Epithelial cell of prostate (primary cell): ENCODE measurements around the gene ATP6V1C2.
"Not testable (repeated sequence)": the region's sequence is repeated elsewhere in the genome, so short reads cannot be mapped to it uniquely, and the experiment has no call there.

Experiments used
- DNase-seq: peaks from one replicate; pipeline ENCODE4 v3.0.0-alpha.2; 2011; ENCODE audit warnings: low read depth, low spot score
- H3K27ac ChIP-seq: fragments of 450-650 bp; 2 replicates; pipeline ENCODE4 v1.5.1; 2017; ENCODE audit warnings: mild to moderate bottlenecking

ATP6V1C2 gene

DNA sequence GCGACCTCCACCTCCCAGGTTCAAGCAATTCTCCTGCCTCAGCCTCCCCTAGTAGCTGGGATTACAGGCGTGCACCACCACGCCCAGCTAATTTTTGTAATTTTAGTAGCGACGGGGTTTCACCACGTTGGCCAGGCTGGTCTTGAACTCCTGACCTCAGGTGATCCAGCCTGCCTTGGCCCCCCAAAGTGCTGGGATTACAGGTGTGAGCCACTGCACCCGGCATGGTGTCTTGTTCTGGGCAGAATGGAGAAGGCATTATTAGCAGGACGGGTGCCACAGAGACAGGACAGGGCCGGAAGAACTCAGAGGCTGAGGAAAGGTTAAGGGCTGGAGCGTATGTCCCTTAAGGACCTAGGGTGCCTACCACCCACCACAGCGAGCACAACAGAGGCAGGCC lies 59.4 kb downstream of the ATP6V1C2 start:
- DNase-seq, H3K27ac ChIP-seq: not testable (repeated sequence)

DNA sequence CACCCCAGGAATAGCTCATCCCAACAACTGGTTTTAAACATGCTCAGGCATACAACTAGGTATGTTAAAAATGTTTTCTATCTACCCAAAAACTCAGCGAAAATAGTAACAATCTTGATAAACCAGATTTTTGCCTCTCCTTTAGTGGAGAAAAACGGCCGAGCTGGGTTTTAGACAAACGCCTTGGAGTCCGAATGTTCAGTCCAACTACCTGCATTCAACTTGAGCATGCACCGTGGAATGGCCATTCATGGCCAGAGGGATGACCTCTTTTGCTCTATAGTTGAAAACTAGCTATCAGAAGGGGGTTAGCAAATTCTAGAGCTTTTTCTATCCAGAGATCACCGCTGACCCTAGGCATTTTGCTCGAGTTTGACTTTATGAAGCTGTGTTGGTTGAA lies 60.3 kb downstream of the ATP6V1C2 start:
- DNase-seq, result no peak
- no peak overlapping the region for H3K27ac ChIP-seq

DNA sequence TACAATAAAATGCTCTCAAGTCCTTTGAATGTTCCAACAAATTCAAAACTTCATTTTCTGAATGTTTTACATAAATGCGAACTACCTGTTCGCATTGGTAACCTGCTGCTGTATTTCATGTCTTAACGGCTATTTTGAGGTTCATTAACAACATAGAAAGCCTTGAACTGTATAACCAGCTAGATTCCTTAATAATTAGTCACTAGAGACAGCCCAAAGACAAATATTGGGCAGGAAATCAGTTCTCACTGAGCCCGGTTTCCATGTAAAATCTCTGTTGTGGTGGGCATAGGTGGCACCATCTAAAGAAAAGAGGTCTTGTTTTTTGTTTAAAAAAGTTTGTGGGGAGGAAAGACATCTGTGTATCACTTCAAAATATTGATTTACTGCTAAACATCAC lies 62.0 kb downstream of the ATP6V1C2 start:
- no peak for DNase-seq

DNA sequence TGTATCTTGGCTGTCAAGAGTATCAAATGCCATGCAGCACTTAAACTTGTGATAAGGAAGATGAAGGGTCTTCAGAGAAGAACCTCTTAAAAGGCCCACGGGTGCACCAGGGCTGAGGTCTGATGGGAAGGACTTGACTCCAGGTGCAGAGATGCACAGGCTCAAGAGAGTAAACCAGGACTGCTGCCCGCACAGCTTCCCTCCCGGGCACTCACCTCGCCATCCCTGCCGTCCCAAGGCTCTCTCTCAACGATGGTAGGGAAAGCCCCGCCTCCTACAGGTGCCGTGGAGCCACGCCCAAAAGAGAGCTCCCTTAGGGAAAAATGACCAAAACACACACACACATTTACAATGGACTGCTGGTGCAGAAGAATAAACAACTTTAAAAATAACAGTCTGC lies 63.3 kb downstream of the ATP6V1C2 start:
- no peak for DNase-seq
- no peak overlapping the region for H3K27ac ChIP-seq

More for the DNA sequence above, 62.0 kb downstream of the ATP6V1C2 start:
- H3K27ac ChIP-seq, result no peak overlapping the region

DNA sequence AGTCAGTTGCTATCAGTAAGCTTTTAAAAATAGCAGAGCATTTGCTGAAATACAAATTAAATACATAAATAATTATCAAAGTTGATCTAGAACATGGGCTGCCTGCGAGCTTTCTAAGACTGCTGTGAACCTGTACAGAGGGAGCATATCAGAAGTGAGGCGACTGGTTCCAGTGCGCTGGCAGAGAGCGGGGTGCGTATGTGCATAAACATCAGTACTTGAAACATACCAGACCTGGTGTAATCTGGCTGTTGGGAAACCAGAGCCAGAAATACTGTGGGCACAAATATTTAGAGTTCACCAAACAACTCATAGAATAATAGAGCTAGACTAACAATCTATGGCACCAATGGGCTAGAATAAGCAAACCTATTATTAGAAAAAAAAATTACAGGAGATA lies 63.8 kb downstream of the ATP6V1C2 start:
- no peak overlapping the region for H3K27ac ChIP-seq
- DNase-seq, result no peak

DNA sequence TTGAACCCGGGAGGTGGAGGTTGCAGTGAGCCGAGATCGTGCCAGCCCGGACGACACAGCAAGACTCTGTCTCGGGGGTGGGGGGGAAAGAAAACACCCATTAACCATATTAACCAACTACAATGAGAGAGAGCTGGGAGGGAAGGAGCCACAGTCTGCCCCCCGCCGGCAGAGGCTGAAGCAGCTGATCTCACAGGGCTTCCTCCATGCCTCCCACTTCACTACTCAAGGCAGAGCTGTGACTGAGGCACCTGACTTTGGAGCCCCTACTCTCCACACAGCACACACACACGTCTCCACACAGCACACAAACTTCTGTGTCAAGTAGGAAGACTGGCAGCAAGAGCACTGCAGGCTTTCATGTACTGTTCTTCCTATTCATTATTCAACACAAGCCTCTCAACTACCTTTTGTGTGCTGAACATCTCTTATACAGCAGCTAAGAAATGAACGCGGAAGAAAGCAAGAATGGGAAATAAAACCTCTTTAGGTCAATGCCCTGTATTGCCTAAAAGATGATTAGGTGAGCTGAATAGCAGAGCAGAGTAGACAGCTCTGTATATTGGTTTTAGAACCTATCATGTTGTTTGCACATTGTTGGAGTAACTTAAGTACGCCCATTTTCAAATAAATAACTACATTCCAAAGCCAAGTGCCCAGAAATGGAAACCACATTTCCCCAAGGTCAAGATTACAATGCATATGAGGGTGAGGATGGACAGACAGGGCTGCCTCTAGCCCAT lies 65.0 kb downstream of the ATP6V1C2 start:
- no peak overlapping the region for H3K27ac ChIP-seq
- no peak for DNase-seq

DNA sequence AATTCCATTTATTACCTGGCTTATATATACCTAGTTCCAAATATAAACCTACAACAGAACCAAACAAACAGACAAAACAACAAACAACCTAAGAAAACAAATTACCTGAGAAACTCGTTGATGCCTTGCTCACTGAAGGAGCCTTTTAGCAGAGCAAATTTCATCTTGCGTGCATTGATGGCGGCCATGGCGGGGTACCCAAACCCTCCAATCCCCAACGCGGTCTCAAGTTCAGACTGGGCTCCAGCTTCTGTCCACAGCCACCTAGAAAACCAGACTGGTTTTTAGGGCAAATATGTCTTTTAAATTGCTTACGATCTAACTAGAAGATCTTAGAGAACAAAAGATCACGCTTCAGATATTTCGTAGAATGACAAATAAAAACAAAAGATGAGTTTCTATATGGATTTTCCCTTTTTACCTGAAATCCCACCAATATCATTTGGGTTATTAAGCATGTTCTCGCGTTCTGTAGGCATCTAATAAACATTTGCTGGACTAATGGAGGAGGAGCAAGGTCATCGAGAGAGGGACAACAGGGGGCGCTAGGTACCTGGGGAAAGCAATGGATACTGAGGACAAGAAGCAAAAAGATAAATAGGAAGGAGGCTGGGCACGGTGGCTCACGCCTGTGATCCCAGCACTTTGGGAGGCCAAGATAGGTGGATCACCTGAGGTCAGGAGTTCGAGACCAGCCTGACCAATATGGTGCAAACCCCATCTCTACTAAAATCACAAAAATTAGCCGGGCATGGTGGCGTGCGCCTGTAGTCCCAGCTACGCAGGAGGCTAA lies 65.9 kb downstream of the ATP6V1C2 start:
- no peak overlapping the region for H3K27ac ChIP-seq
- DNase-seq, result no peak

DNA sequence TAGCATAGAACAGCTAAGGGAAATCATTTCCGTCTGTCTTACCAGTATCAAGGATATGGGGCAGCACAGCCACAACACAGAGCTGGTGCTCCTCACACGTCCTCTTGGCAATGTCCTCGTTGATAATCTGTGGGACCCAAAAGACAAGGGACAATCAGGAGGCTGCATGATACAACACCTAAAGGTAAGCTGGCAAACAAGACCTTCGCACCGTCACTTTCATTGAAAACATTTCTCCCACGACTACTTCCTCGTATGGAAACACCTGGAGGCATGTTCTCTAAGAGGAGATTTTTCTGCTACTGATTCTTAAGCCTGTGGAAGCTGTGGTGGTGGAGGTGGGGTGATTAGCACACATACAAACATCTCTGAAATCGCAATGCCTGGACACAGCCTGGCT lies 67.4 kb downstream of the ATP6V1C2 start:
- no peak overlapping the region for H3K27ac ChIP-seq
- DNase-seq, result no peak

DNA sequence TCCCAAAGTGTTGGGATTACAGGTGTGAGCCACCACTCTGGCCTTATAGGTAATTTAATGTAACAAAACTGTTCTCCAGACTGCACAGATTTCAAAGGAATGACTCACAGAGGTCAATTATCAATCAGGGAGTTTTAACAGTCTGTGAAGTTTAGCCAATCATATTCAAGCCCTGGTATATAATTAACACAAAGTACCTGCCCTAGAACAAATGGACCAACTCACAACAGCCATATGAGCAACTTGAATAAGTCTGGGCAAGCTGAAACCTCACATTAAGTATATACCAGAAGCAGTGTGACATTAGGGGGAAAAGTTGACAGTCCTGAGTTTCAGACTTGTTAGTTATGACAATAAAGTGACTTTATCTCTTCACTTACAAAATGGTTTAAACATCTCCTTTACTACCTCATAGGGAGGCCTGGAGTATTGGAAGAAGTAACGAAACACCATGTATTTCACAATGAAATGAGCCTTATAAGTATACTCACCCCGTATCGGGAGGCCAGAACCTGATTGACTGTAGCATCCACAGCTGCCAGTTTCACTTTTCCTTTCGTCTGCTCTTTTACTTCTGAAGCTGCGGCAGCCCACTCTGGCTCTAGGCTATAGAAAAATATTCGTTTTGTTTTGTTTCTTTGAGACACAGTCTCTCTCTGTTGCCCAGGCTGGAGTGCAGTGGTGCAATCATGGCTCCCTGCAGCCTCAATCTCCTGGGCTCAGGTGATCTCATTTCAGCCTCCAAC lies 69.0 kb downstream of the ATP6V1C2 start:
- H3K27ac ChIP-seq, result no peak overlapping the region
- no peak for DNase-seq

DNA sequence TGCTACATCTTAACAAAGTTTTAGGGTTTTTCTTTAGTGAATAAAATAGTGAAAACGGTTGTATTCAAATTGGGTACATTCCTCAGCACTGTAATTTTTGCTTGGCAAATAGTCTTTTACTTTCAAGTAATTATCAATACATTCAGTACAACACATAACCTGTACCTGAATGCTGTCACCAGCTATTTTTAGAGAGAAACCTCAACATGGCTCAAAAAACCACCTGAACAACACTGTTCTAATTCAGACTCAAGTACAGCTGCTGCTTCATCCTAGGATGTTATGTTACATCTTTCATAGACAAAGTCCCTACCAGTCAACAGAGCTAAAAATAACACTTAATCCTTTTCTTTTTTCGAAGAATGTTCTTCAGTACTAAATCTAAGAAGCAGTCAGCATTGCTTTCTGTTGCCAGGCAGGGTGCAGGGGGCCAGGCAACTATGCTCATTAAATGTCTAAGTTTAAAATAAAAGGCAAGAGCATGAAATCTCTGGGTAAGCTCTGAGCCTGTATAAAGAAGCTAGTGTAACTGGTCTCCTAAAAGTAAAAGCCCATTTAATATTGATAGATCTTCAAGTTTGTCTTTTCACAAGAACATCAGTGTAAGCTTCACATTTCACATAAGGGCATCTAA lies 70.7 kb downstream of the ATP6V1C2 start:
- DNase-seq, result no peak
- no peak overlapping the region for H3K27ac ChIP-seq

DNA sequence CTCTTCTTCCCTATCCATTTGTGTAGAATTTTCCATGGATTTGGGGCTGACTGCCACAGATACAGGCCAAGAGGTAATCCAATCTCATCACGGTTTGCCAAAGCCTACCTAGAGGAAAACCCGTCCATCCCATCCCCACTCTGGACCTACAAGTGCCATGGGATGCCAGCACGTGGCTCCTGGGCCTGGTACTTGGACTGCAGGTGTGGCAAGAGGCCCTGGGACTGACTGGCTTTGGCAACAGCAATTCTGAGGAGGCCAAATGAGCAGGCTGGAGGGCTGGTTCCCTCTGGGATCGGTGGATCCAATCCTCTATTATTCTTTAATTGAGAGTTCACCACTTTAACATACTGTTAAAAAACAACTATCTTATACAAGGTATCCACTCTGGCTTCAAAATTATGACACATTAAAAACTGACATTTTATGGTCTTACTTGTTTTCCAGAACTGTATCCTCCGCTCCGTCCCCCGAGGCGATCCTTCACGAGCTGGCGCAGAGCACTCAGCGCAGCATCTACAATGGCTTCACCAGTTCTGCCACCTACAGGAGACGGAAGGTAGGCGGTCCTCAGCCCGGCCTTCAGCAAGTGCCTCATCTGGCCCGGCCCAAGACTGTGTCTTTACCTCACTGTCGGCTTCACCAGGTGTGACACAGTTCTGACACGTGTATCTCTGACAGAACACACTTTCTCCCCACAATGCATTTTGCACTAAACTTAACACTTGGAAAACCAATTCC lies 71.4 kb downstream of the ATP6V1C2 start:
- DNase-seq, result no peak
- H3K27ac ChIP-seq, result no peak overlapping the region

DNA sequence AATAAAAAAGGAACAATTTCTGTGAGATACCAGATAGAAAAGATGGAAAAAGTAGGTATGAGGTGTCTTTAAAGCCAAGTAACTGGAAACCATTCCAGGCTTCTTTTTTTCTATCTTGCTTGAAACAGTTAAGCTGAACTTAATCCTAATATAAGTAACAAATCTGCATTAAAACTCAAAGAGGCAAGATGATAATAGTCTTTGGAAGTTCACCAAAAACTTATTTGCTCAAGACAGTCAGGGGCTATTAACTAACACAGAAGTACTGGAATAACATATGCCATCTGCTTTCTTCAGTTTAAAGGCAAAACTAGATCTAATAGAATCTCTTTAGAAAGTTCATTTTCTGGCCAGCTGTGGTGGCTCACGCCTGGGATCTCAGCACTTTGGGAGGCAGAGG lies 72.4 kb downstream of the ATP6V1C2 start:
- H3K27ac ChIP-seq, result no peak overlapping the region
- no peak for DNase-seq

DNA sequence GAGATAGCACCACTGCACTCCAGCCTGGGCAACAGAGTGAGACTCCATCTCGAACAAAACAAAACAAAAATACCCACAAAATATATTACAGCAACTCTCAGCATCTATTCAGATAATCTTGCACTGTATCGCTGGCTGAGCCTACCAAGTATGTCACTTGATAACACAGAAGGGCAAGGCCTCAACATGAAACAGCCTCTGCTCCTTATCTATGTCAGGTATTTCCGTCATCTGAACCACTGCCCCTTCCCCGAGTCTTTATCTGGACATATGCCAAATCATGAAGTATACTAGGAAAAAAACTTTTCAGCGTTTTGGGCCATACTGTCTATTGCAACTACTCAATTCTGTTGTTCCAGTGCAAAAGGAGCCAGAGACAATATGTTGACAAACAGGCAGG lies 73.4 kb downstream of the ATP6V1C2 start:
- no peak for DNase-seq

DNA sequence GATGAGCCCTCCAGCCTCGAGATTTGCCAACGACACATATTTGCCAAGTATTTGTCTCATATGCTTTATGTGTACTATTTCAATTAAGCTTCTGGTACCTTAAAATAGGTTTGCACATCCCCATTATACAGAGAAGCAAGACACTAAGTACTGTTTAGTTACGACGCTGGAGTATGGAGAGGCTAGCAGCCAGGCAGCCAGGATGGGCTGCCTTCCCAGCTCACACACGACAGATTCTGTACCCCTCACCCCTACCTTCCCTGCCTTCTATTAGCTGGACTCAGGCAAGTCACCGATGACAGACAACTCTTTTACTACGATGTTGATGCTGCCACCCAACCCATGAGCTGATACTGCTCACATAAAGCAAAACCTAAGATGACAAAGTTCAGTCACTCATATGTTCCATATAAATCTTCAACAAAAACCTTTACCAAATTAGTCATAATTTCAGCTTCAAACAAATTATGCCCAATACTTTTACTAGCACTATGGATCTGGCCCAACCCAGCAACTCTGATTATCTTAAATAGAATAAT lies 74.1 kb downstream of the ATP6V1C2 start:
- no peak overlapping the region for H3K27ac ChIP-seq

More for the DNA sequence above, 73.4 kb downstream of the ATP6V1C2 start:
- no peak overlapping the region for H3K27ac ChIP-seq

DNA sequence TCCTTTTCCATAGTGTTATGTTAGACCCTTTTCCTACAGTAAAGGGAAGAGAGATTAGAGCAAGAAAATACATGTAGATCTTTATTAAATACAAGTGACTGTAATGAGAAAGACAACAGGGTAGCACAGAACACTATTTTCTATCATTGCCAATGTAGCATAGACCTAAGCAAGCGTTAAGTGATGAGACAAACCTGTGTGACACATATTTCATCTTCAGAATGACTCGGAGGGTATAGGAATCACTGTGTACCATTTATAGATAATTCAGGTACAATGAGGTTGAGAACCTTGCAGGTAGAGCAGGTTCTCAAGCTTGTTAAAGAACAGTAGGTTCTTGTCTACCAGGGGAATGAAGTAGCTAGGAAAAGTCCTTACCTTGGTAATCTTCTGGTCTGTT lies 75.3 kb downstream of the ATP6V1C2 start:
- H3K27ac ChIP-seq, result no peak overlapping the region
- no peak for DNase-seq

More for the DNA sequence above, 74.1 kb downstream of the ATP6V1C2 start:
- no peak for DNase-seq

DNA sequence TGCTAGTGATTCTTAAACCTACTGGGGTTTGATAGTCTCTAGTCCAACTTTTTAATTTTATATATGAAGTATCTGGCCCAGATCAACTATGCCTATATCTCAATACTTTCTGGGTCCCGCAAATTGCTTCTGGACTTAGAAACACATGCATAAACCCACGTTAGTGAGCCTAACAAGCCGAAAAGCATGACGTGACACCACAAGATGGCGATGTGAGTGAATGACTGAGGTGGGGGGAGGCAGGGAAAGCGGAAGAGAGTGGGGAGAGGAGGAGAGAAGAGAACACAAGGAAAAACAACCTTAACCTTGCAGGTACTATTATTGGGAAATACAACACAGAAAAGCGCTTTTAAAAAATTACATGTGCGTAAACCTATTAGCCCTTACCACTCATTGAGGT lies 77.4 kb downstream of the ATP6V1C2 start:
- H3K27ac ChIP-seq, result no peak overlapping the region

DNA sequence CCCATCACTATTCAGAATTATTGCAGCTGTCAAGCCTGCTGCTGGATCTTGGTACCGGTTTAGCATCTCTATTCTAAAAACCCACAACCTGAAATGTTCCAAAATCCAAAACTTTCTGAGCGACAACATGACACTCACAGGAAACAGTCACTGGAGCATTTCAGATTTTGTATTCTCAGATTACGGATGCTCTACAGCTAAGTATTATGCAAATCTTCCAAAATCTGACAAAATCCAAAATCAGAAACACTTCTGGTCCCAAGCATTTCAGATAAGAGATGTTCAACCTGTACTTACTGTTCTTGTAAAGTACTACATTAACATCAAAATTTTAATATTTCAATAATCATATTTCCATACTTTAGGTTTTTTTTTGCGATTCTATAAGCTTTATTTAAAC lies 78.7 kb downstream of the ATP6V1C2 start:
- no peak overlapping the region for H3K27ac ChIP-seq
- DNase-seq, result no peak

More for the DNA sequence above, 77.4 kb downstream of the ATP6V1C2 start:
- DNase-seq, result no peak

DNA sequence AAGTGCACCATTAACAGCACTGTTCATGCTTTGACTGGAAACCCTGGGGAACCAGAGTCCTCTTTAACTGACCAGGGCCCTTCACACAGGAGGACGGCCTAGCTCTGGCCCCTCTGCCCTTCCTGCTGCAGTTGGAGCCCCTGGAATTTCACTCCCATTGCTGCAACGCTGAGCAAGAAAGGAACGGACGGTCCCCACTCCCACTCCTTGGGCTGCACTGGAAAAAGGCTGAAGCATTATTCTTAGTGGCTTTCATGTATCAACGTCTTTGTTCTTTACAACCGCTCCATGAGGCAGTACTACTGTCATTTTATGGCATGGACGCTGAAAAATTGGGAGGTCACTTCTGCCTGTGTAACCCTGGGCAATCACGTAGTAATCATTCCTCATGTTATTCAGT lies 81.2 kb downstream of the ATP6V1C2 start:
- no peak overlapping the region for H3K27ac ChIP-seq
- DNase-seq, result no peak

DNA sequence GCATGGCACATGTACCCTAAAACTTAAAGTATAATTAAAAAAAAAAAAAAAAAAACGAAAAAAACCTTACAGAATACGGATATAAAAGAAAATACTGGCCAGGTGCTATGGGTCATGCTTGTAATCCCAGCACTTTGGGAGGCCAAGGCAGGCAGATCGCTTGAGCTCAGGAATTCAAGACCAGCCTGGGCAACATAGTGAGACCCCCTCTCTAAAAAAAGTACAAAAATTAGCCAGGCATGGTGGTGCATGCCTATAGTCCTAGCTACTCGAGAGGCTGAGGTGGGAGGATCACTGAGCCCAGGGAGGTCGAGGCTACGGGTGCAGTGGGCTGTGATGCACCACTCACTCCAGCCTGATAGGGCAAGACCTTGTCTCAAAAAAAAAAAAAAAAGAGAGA lies 84.6 kb downstream of the ATP6V1C2 start:
- not testable (repeated sequence) for DNase-seq, H3K27ac ChIP-seq

DNA sequence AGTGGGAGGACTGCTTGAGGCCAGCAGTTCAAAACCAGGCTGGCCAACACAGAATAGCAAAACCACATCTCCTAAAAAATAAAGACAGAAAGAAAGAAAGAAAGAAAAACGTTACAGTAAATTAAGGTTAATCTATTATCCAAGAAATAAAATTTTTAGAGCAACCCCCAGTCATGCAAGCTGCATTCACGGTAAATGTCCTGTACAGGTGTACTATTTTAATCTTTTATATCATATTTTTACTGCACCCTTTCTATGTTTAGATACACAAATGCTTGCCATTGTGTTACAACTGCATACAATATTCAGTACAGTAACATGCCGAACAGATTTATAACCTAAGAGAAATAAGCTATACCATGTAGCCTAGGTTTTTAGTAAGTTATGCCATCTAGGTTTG lies 85.1 kb downstream of the ATP6V1C2 start:
- no peak overlapping the region for H3K27ac ChIP-seq
- DNase-seq, result no peak
